IPS-NIHi7 (cell line): ENCODE results near the gene ASB15.

Experiments used
- DNase-seq: peaks from one replicate; pipeline ENCODE4 v3.0.0; 2012; ENCODE audit warnings: mixed read lengths; ENCODE audit errors: extremely low spot score

ASB15 gene

DNA sequence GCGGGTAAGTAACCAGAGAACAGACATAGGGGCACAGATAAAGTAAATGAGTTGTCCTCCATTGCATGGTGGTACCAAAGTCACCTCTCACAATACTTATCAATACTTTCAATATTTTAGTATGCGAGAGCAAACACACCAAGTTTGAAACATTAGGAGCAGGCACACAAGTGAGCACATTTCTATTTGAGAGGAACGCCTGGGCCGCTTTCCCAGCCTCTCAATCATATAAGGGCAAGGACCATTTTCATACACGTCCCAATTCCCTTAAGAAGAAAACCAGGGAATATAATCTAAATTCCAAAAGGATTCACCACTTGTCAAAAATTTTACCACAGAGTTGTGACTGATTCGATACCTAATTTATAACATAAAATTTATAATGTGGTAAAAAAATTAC is 61.6 kb downstream of the ASB15 start:
- DNase-seq = no peak

DNA sequence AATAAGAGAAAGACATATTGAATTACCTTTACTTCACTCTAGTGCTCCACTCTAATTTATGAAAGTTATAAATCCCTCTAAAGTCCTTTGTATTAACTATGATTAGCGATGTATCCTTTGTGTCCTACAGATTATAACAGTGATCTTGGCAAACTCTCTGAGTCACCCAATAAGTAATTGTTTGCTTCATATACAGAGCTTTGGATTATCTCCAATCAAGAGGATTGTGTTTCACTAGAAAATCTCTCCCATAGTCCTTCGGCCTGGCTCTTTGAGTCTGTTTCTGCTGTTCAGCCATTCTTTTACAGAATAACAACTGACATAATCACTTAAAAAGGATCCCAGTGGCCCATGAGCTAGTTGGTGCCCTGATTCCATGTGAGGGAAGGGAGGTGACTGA is 63.5 kb downstream of the ASB15 start:
- DNase-seq = no peak

DNA sequence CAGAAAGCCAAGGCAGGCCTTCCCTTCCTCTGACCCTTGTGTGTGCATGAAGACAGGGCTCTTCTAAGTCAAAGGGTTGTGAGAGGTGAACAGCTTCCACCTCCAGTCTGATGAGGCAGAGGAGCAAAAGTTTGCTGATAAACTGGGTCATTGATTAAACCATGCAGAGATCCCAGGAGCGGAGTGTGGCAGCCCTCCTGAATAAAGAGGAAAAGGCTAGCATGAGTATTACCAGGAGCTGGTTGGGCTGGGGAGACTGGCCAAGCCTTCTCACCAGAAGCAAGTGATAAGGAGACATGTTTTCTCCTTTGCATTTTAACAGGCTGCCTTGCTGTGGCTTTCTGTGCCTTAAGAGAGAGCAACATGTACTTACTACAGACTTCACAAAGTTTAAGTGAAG is 64.3 kb downstream of the ASB15 start:
- no peak for DNase-seq

DNA sequence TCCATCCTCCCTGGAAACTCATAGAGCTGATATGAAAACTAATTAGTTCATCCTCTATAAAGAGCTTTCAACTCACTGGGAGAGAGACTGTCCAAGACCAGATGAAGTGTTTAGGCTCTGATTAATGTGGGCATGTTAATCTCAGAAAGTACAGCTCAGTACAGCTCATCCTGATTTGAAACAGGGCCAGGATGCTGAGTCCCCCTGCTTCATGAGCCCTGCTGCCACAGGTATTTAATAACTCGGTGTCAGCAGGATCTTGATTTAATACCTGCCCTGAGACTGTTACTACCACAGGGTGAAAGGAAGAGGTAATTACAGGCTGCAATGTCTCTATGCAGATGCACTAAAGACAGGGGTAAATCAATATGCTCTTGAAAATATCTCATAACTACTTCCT is 64.9 kb downstream of the ASB15 start:
- no peak for DNase-seq

DNA sequence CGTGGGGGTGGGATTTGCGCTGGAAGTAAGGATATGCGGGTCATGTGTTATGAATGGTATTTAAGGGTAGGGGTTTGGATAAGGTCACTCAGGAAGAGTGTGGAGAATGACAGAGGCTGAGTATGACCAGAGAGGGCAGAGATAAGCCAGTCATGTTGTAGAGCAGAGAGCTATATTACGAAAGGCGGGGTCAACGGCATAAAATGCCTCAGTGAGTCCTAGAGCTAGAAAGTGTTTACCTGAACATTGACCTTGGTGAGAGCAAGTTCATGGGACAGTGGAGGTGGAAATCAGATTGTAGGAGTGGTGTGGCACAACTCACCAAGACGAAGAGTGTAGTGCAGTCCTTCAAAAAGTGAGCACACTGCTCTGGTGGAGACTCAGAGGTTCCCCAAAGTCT is 67.9 kb downstream of the ASB15 start:
- no peak for DNase-seq

DNA sequence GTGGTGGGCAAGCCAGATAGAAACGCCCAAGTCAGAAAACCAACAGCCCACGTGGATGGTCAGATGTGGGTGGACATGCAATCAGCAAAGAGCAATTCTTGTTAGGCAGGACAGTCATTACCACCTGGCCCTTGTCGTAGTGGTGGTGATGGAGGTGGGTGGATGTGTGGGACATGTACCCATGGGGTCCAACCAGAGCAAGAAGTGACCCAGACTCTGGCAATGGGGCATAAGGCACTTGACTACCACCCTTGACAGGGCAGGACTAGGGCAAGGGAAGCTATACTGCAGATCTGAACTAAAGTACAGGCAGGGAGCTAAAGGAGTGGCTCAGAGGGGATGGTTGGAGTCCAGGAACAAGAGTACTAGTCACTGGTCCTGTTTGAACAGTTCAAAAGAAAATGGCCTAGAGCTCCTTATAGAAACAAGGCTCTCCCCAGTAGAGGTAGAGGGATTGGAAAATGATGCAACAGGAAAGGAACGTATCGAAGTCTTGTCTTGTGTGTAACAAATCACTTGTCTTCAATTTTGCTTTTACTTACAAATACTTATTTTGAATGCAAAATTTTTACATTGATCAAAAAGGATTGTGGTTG is 71.6 kb downstream of the ASB15 start:
- no peak for DNase-seq

DNA sequence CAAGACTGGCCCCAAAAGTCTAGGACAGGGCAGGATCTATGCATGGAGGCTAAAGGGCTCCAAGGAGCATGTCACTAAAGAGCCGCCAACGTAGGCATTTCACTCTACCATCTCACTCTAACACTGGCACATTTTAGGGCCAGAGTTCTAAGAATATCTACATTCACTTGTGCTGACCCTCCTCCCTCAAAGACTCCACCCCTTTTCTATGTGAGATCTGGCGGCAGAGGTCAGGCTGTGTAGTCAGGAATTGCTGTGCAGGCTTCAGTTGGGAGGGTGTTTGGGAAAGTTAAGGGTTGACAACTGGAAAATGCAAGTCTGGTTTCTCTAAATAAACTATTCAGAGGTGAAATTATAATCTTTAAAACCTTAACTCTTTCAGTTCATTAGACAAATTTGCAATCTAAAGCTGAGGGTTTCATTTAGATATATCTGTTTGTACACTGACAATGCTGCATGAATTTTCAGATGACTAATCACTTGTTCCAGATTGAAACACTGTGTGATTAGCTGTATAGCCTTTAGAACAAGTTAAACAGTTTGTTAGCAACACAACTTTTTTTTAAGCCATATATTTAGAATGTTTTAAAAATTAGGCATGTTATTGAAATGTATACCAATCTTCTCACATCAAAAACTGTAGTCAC is 72.3 kb downstream of the ASB15 start:
- no peak for DNase-seq

DNA sequence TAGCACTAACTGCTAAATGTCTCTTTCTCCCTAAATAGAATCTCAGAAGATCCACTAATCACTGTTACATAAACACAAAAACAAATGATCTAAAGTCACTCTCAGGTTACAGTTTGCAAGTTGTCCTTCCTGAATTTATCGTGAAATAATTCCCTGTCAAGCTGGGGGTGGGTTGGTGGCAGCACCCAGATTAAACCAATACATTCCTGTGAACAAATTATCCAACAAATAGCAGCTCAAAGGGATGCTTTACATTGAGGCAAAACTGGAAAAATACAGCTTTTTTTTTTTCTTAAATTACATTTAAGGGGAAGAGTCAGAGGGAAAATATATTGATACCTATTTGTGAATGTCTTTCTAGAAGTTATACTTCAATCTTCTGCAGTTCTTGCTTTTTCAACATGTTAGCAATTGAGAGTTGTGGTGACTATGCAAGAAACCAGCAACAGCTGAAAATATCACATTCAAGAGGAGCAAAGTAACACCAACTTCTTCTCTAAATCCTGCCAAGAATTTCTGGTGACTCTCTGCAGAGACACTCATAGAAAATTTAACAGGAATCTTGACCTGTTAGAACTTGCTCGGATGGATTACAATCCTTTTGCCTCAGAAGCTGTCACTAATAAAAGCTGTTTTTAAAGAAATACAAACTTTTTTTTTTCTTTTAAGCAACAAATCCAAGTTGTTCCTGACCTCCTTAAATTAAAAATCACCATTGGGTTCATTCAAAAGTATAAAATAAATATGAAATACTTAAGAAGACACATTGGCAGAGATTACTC is 73.0 kb downstream of the ASB15 start:
- no peak for DNase-seq

DNA sequence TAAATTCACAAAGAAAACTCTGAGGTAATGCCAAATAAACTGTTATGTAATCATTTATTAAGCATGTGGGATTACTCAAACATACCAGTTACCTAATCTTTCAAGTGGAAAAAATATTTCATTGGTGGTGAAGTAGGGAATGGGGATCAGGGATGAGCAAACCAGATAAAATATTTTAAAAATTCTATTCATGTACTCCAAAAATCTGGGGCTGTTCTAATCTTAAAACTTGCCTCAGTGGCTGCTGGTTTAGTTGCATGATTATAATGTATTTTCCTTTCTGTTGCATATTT is 73.5 kb downstream of the ASB15 start:
- no peak for DNase-seq

DNA sequence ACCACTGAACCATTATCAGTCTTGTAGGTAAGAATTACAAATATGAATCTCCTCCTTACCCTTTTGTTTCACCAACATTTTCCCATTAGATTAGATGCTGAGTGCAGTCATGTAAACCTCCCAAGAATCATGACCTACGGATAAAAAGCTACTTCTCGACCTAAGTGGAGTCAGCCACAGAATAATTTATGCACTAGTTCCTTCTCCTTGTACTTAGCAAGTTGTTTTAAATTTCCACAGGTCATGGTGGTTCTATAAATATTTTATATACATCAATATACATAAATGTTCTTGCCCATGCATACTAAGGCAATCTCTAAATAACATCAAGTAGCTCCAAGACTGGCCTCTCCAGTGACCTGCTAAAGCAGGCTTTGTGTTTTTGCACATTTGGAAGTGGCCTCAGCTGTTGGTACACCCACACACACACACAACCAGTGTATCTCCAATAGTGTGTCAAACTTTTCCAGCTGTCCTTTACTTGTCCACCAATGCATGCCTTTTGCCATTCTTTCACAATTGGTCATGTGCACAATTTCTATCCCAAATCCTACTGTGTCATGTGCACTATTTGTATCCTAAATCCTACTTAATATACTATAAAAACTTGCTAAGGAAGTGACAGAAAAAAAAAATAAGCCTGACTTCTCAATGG is 75.6 kb downstream of the ASB15 start:
- DNase-seq = no peak

DNA sequence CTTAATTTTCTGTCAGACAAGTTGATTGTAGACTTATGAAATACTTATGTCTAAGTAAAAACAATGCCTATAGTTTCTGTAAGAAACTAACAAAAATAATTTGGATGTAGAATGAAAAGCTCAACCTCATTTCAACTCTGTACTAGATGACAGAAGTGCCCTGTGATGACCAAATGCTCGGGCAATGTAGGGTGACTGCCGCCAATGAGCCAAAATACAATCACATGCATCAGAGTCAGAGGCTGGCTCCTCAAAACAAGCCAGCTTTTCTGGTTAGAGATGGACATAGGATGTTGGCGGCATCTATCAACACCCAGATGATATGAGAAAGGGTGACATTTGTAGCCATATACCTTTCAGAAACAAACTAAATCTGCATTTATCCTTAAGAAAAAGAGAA is 78.0 kb downstream of the ASB15 start:
- DNase-seq = no peak

DNA sequence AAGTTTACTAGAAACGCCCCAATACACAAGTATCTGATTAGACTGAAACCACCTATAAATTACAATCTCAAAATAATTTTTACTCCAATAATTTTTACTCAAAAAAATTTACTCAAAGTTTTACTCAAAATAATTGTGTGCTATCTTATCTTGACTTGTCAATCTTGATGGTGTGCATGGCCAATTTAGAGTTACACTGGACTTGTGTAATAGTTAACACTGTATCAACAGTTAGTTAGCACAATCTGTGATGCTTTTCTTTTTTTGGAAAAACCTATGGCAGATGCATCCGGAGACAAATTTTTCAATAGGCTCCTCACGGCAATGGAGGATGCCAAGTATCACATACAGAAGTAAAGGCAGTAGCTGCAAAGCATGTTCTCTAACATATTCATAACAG is 79.0 kb downstream of the ASB15 start:
- no peak for DNase-seq

DNA sequence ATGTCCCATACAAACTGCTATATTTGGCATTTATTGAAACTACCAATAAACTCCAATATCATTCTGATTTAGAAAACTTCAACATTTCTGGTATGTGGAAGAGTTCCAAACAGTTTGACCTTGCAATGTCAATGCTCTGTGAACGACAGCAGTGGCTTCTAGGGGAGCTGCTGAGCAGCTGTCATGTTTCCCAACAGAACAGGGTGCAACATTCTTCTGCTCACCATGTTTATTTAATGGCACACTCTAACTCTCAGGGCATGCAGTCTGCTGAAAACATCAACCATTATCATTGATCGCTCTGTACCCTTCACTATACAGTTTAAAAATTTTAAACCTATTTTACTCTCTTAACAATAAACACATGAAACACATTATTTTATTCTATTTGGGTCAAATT is 79.9 kb downstream of the ASB15 start:
- DNase-seq = no peak

DNA sequence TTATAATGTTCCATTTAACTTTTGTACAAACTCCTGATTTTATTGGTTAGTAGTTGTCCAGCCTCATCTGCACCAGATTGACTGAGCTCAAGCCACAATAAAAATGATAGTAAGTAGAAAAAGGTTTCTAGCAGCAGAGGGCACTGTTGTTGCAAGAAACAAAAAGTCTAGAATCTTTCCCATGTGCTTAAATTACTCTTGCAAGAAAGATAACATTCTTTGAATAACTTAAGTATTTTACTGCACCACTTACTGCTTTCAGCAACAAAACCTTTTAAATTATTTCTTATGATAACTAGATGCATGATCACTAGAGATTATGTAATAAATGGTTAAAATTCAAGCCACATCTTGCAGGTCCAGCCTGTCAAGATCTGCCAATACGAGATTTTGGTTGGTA is 81.1 kb downstream of the ASB15 start:
- no peak for DNase-seq

DNA sequence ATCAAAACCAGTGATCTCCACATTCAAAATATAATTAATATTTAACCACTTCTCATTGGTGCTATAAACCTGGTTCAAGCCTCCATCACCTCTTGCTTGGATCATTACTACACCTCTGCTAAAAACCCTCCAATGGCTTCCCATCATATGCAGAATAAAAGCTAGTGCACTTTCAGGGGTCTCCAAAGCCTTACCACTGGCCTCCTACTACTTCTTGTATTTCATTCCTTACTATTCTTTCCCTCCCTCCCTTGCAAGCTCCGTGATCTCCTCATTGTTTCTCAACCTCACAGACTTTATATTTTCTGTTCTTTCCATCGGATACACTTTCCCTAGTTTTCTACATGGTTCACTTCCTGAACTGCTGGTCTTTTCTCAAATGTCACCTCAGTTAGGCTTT is 85.5 kb downstream of the ASB15 start:
- no peak for DNase-seq

DNA sequence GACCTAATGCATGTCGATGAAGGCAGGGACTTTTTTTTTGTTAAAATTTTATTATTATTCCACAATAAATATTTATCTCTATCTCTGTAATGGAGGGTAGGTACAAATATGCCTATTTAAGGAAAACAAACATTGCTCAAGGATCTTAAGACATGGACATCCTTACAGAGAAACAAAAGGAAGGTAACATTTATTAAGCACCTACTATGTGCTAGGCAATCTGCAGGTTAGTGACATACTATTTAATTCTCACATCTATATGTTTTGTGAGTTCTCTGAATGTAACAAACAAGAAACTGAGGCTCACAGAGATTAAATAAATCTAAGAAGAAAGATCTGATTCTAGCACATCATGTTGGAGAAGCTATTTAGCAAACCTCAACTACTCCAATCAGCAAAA is 86.1 kb downstream of the ASB15 start:
- no peak for DNase-seq
